Spleen (tissue), 11 donors: ENCODE measurements around the gene NUBP2. TPM values are rescaled to one million over a fixed set of nuclear protein-coding genes. Genes with fewer than 3 reads are reported as not detected.

Experiments used
- DNase-seq: peaks from one replicate; pipeline ENCODE4 v3.0.0-alpha.2; 2020
- H3K27ac ChIP-seq, 8 donors: fragments of 200-600 bp; sonication (generic) in 7 of 8; 1 replicate in 4 of 8; 2 replicates in 4 of 8; pipeline versions ENCODE4 v1.5.0 to v1.8.0; 2016 to 2021; ENCODE audit warnings: inconsistent platforms in 4 of 8, mild to moderate bottlenecking in 4 of 8, moderate library complexity in 1 of 8
- H3K27me3 ChIP-seq, 7 donors: fragments of 200-600 bp; sonication (generic) in 6 of 7; replicated peaks in 1 of 7; 1 replicate in 4 of 7; 2 replicates in 3 of 7; pipeline versions ENCODE4 v1.5.0 to v1.8.0; 2016 to 2021; ENCODE audit warnings: inconsistent platforms in 3 of 7, mild to moderate bottlenecking in 1 of 7
- H3K36me3 ChIP-seq, 6 donors: fragments of 200-600 bp; sonication (generic) in 5 of 6; 1 replicate in 4 of 6; 2 replicates in 2 of 6; pipeline versions ENCODE4 v1.5.0 to v1.8.0; 2016 to 2021; ENCODE audit warnings: inconsistent platforms in 2 of 6
- H3K4me1 ChIP-seq, 6 donors: fragments of 200-600 bp; sonication (generic) in 5 of 6; 1 replicate in 3 of 6; 2 replicates in 3 of 6; pipeline versions ENCODE4 v1.5.0 to v1.8.0; 2016 to 2021; ENCODE audit warnings: inconsistent platforms in 3 of 6
- H3K4me3 ChIP-seq, 8 donors: fragments of 200-600 bp; sonication (generic) in 7 of 8; 1 replicate in 4 of 8; 2 replicates in 4 of 8; pipeline versions ENCODE4 v1.5.0 to v1.8.0; 2016 to 2021; ENCODE audit warnings: inconsistent platforms in 4 of 8, mild to moderate bottlenecking in 4 of 8, moderate library complexity in 2 of 8
- H3K9me3 ChIP-seq, 8 donors: fragments of 200-600 bp; sonication (generic) in 7 of 8; 1 replicate in 4 of 8; 2 replicates in 4 of 8; pipeline versions ENCODE4 v1.5.0 to v1.8.0; 2016 to 2021; ENCODE audit warnings: inconsistent platforms in 4 of 8
- CTCF ChIP-seq, 11 experiments: fragments of 200-600 bp in 7 of 11; fragments of 450-650 bp in 4 of 11; sonication (generic) in 4 of 11; IDR thresholded peaks in 8 of 11; conservative IDR thresholded peaks in 3 of 11; 1 replicate in 7 of 11; 2 replicates in 4 of 11; pipeline versions ENCODE4 v1.4.0 to v1.8.0; 2016 to 2021; ENCODE audit warnings: antibody characterized with exemption in 11 of 11, inconsistent platforms in 4 of 11, mild to moderate bottlenecking in 1 of 11
- POLR2A ChIP-seq, 3 donors: fragments of 450-650 bp; IDR thresholded peaks; one replicate each; pipeline ENCODE4 v1.5.1; 2017; ENCODE audit warnings: antibody characterized with exemption in 3 of 3, mild to moderate bottlenecking in 1 of 3
- POLR2AphosphoS5 ChIP-seq, 3 donors: sonication (generic); formaldehyde crosslinking; IDR thresholded peaks; one replicate each; pipeline ENCODE4 v1.5.1; 2017; ENCODE audit warnings: antibody characterized with exemption in 3 of 3
- WGBS, 5 donors: extraction: QIAGEN DNeasy Blood & Tissue Kit in 3 of 5; methylation state at CpG; one replicate each; pipeline versions ENCODE4 v1.1.5 to v1.1.7; 2013 to 2018; 5-methylcytosine and 5-hydroxymethylcytosine counted together
- intact Hi-C: fragments of 100-400 bp; cut with DNase I; formaldehyde crosslinking; loops from one replicate; pipeline ENCODE4 v1.15.0; 2023; ENCODE audit warnings: low total_unique reads
- polyA plus RNA-seq, 3 donors: library from polyadenylated mRNA; stranded (reverse); fragments of 200-250 nt; gene quantifications; one replicate each; pipeline ENCODE4 v1.2.1, GENCODE V29; 2013
- total RNA-seq, 7 donors: library from RNA; depleted of rRNA in 3 of 7; stranded (reverse); fragments of >200 nt in 3 of 7; fragmentation: NEBNext Ultra II Directional in 4 of 7; extraction: Animal tissue kit (Norgen Biotek cat#: 25700) in 4 of 7; gene quantifications; one replicate each; pipeline versions ENCODE4 v1.1.0 to v1.2.1, GENCODE V29; 2016 to 2021
- donor health status: healthy with polysubstance abuse.
- donor health status: DM: no; HTN: no; CAD: no; lungs with moderate emphysema.
- donor health status: DM: no; HTN: no; CAD: no.
- donor health status: Bipolar disorder and iron deficiency.
- donor health status: healthy.
- donor health status: DM: no; HTN: no; CAD: no.
- donor health status: DM: yes; HTN: yes; CAD: no.

The NUBP2 gene
- total and polyA plus RNA-seq, 10 donors = 37.5 to 103 (median 57.3) TPM

- no peak for TF ChIP-seq CTCF (IDR thresholded peaks at IDR 0.05 in 8 of 11, conservative IDR thresholded peaks at IDR 0.05 in 3 of 11)
- no peak for TF ChIP-seq POLR2AphosphoS5 (IDR thresholded peaks at IDR 0.05)
- no peak for TF ChIP-seq POLR2A (IDR thresholded peaks at IDR 0.05)
- 88 to 94% (median 92%) methylated on average over 23 to 38 of the region's 38 CpGs for WGBS, 5 donors
- DNase-seq = peak; percentile 62
- H3K27me3 ChIP-seq = no peaks in the 10 kb centered on the region
- H3K4me1 ChIP-seq = peaks cover 7 to 41% (median 26%) of the 10 kb centered on the region in 6 donors
- H3K27ac ChIP-seq = no peak overlapping the region
- intact Hi-C loops = no loop called here
- H3K36me3 ChIP-seq = peaks cover 0 to 82% (median 57%) of the 10 kb centered on the region in 6 donors
- no peak overlapping the region for H3K4me3 ChIP-seq
- H3K9me3 ChIP-seq = no peaks in the 10 kb centered on the region
Measured at GRCh38 chr16:1788095-1788707, 5.4 kb downstream of the NUBP2 start.

- peaks cover 0 to 82% (median 57%) of the 10 kb centered on the region in 6 donors for H3K36me3 ChIP-seq
- H3K27me3 ChIP-seq = no peaks in the 10 kb centered on the region
- no peaks in the 10 kb centered on the region for H3K9me3 ChIP-seq
- DNase-seq = peak; percentile 72
- H3K4me1 ChIP-seq = peaks cover 7 to 36% (median 21%) of the 10 kb centered on the region in 6 donors
- intact Hi-C loops = no loop called here
- no peak for TF ChIP-seq POLR2A (IDR thresholded peaks at IDR 0.05)
- TF ChIP-seq POLR2AphosphoS5 (IDR thresholded peaks at IDR 0.05) = no peak
- TF ChIP-seq CTCF (IDR thresholded peaks at IDR 0.05 in 8 of 11, conservative IDR thresholded peaks at IDR 0.05 in 3 of 11) = no peak
- no peak overlapping the region for H3K27ac ChIP-seq
- H3K4me3 ChIP-seq = no peak overlapping the region
- 74 to 84% (median 82%) methylated on average over 8 to 19 of the region's 19 CpGs for WGBS, 5 donors
Measured at GRCh38 chr16:1788708-1789100, 5.9 kb downstream of the NUBP2 start.

- TF ChIP-seq CTCF (IDR thresholded peaks at IDR 0.05 in 8 of 11, conservative IDR thresholded peaks at IDR 0.05 in 3 of 11) = no peak
- peak in 1 of 3 donors; percentile 9 for TF ChIP-seq POLR2AphosphoS5 (IDR thresholded peaks at IDR 0.05)
- DNase-seq = peak; percentile 71
- H3K27me3 ChIP-seq = no peaks in the 10 kb centered on the region
- WGBS, 5 donors = 86 to 91% (median 90%) methylated on average over 14 to 25 of the region's 25 CpGs
- H3K27ac ChIP-seq = no peak overlapping the region
- H3K36me3 ChIP-seq = peaks cover 0 to 82% (median 57%) of the 10 kb centered on the region in 6 donors
- H3K4me1 ChIP-seq = peaks cover 0 to 26% (median 13%) of the 10 kb centered on the region in 6 donors
- no peak overlapping the region for H3K4me3 ChIP-seq
- H3K9me3 ChIP-seq = no peaks in the 10 kb centered on the region
- intact Hi-C loops = no loop called here
Measured at GRCh38 chr16:1789643-1790045, 6.9 kb downstream of the NUBP2 start.

GRCh38 chr16:1790261-1790610 is 7.5 kb downstream of the NUBP2 start:
- 93 to 96% (median 93%) methylated on average over 15 of the region's 15 CpGs for WGBS, 5 donors
- Histone ChIP-seq H3K4me3 (no peak overlapping the region), H3K9me3 (no peaks in the 10 kb centered on the region), H3K27me3 (no peaks in the 10 kb centered on the region), H3K27ac (no peak overlapping the region), H3K36me3 (peaks cover 0 to 76% (median 55%) of the 10 kb centered on the region in 6 donors), H3K4me1 (peaks cover 0 to 20% (median 7%) of the 10 kb centered on the region in 6 donors)
- DNase-seq = no peak
- TF ChIP-seq POLR2A (IDR thresholded peaks at IDR 0.05) (no peak), CTCF (IDR thresholded peaks at IDR 0.05 in 8 of 11, conservative IDR thresholded peaks at IDR 0.05 in 3 of 11) (no peak), POLR2AphosphoS5 (IDR thresholded peaks at IDR 0.05) (no peak)
- intact Hi-C loops = no loop called here
